Gastrocnemius medialis (tissue), 4 donors: Measurements from ENCODE around the gene SCLT1.

Source experiments
- CTCF ChIP-seq, 5 experiments: fragments of 450-650 bp in 3 of 5; fragments of 200-600 bp in 2 of 5; sonication (generic) in 2 of 5; IDR thresholded peaks in 4 of 5; conservative IDR thresholded peaks in 1 of 5; 1 replicate in 4 of 5; 2 replicates in 1 of 5; pipeline ENCODE4 v1.5.1; 2016 to 2019; ENCODE audit warnings: antibody characterized with exemption in 5 of 5, mild to moderate bottlenecking in 3 of 5, moderate library complexity in 3 of 5
- POLR2A ChIP-seq, 2 donors: fragments of 450-650 bp; IDR thresholded peaks; one replicate each; pipeline ENCODE4 v1.6.1; 2017; ENCODE audit warnings: antibody characterized with exemption in 2 of 2, mild to moderate bottlenecking in 2 of 2, moderate library complexity in 2 of 2

GRCh38 chr4:129140521-129140920 lies 47.2 kb upstream of the SCLT1 start:
- no peak for TF ChIP-seq CTCF (IDR thresholded peaks at IDR 0.05 in 4 of 5, conservative IDR thresholded peaks at IDR 0.05 in 1 of 5)
- no peak for TF ChIP-seq POLR2A (IDR thresholded peaks at IDR 0.05)
